ENCODE measurements around the gene DHX38.

DHX38 gene

DNA sequence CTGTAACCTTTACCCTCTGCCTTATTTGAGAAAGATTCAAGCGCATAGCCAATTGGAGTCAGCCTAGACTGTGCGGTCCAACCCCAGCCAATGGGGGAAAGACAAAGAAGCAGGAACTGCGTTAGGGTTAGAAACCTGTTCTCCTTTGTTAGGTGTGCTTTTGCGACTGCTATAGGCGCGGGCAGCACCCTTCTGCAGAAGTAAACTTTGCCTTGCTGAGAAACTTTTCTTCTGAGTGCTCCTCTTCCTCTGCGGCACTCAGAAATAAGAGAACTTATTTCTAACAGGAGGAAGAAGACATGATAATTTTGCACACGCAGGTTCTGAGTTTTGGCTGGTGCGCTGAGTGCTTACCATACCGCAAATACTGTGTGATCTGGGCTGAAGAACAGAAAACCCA is 9.2 kb upstream of the DHX38 start:
- DNase-seq (ENCODE audit: low read depth), result no peak

GRCh38 chr16:72085002-72085401 is 8.6 kb upstream of the DHX38 start:
- DNase-seq (ENCODE audit: low read depth), result no peak

- no peak for DNase-seq (ENCODE audit: low read depth)
Observed at GRCh38 chr16:72091217-72091616, 2.4 kb upstream of the DHX38 start.

DNA sequence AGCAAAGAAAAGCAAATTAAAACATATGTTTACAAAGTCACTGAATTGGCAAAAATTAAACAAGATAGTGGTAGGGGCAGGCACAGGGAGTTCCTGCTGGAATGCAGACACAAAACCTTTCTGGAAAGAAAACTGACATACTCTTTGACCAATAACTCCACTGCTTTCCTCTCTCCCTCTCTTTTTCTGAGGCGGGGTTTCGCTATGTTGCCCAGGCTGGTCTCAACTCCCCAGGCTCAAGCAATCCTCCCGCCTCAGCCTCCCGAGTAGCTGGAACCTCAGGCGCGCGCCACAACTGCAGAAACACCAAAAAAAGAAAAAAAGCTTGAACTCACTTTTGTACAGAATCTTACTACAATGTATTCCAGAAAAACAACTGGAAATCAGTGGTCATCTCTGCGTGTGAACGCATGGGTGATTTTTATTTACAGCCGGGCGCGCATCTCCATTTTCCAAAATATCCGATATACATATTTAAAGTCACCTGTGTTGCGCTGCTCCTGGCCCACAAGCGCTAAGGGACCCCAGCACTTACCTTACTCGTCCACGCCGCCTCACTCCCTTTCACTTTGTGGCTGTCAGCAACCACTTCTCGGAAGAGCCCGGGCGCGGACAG is 707 bp upstream of the DHX38 start:
- no peak for DNase-seq (ENCODE audit: low read depth)

GRCh38 chr16:72094266-72094610 is 591 bp downstream of the DHX38 start:
- DNase-seq (ENCODE audit: low read depth), result peak; percentile 46

DNA sequence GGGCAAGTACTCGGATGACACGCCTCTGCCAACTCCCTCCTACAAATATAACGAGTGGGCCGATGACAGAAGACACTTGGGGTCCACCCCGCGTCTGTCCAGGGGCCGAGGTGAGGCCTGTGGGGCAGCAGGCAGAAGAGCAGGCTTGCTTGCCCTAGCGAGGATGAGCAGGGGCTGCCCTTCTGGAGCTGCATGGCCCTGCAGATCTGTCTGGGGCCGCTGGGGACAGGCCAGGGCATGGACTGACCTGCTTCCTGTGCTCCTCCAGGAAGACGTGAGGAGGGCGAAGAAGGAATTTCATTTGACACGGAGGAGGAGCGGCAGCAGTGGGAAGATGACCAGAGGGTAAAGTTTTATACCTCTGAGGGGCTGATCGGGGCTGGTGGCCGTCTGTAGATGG is 5.3 kb downstream of the DHX38 start:
- DNase-seq (ENCODE audit: low read depth), result no peak

- DNase-seq (ENCODE audit: low read depth), result peak; percentile 14
Observed at GRCh38 chr16:72099377-72099818, 5.8 kb downstream of the DHX38 start.

- no peak for DNase-seq (ENCODE audit: low read depth)
Observed at GRCh38 chr16:72101195-72101594, 7.5 kb downstream of the DHX38 start.

DNA sequence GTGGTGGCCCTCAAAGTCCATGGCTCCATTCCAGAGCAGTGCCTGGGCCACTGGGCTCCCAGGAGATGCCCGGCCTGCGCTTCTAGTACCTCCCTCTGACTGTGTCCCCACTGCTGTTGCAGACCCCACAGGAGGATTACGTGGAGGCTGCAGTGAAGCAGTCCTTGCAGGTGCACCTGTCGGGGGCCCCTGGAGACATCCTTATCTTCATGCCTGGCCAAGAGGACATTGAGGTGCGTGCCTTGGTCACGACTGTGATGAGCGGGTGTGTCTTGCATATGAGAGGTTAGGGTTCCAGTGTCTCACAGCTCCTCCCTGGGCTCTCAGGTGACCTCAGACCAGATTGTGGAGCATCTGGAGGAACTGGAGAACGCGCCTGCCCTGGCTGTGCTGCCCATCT is 11.3 kb downstream of the DHX38 start:
- no peak for DNase-seq (ENCODE audit: low read depth)

GRCh38 chr16:72105978-72106377 is 12.3 kb downstream of the DHX38 start:
- DNase-seq (ENCODE audit: low read depth), result no peak

GRCh38 chr16:72107371-72107770 is 13.7 kb downstream of the DHX38 start:
- DNase-seq (ENCODE audit: low read depth), result no peak

DNA sequence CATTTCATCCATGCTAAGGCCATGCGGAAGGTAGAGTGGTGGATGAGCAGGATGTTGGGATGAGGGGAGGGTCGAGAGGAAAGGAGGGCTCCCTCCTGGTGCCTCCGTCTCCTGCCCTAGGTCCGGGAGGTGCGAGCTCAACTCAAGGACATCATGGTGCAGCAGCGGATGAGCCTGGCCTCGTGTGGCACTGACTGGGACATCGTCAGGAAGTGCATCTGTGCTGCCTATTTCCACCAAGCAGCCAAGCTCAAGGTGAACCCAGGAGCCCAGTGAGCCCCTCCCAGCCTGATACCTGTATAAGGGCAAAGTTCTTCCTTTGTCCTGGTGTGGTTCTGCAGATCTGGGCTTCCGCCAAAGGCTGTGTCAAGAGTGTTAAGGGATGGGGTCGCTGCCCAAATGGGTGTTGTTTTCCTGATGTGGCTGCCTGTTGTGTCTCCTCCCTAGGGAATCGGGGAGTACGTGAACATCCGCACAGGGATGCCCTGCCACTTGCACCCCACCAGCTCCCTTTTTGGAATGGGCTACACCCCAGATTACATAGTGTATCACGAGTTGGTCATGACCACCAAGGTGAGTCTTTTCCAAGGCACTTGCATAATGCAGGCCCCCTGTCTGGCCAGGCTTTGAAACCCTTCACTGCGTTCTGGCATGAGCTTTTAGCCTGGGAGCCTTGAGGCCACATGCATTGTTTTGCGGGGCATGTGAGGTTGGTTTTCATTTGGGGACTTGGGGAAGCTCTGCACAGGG is 14.9 kb downstream of the DHX38 start:
- no peak for DNase-seq (ENCODE audit: low read depth)

DNA sequence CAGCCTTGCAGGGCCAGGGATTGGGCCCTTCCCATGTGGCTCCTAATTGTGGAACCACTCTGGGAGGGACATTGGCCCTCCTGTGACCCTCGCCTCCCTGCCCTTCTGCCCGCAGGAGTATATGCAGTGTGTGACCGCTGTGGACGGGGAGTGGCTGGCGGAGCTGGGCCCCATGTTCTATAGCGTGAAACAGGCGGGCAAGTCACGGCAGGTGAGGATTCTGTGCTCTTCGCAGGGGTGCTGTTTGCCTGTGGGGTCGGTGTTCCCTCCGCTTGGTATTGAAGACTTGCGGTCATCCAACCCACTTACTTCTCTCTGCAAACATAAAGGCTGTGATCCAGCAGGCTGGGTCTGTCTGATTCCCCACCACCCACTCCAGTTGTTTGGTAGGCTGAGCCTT is 15.7 kb downstream of the DHX38 start:
- DNase-seq (ENCODE audit: low read depth), result no peak

DNA sequence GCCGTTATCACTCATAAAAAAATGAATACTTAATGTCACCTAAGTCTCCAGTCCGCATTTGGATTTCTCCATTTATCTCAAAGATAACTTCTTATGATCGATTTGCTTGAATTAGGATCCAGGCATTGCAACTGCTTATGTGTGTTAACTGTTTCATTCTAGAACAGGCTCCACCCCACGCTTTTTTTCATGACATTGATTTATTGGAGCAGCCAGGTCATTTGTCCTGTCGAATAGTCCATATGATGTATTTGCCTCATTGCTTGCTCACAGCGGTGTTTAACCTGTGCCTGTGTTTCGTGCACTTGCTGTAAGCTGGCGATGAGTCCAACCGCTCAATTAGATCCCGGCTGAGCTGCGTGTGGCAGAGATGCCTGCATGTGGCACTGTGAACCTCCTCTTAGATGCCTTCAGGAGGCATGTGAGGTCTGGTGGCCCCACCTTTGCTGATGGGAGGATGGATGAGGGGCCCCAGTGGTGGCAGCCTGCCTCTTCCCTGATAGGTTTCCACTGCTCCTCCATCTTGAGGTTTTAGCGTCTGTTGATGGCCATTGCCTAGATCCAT is 16.4 kb downstream of the DHX38 start:
- no peak for DNase-seq (ENCODE audit: low read depth)

- DNase-seq (ENCODE audit: low read depth), result no peak
Observed at GRCh38 chr16:72110662-72111615, 17.3 kb downstream of the DHX38 start.

GRCh38 chr16:72111657-72112451 is 18.2 kb downstream of the DHX38 start:
- DNase-seq (ENCODE audit: low read depth), result no peak

- DNase-seq (ENCODE audit: low read depth), result no peak
Observed at GRCh38 chr16:72112452-72112792, 18.8 kb downstream of the DHX38 start.

GRCh38 chr16:72112906-72113615 is 19.4 kb downstream of the DHX38 start:
- no peak for DNase-seq (ENCODE audit: low read depth)

- DNase-seq (ENCODE audit: low read depth), result no peak
Observed at GRCh38 chr16:72113616-72113945, 19.9 kb downstream of the DHX38 start.

DNA sequence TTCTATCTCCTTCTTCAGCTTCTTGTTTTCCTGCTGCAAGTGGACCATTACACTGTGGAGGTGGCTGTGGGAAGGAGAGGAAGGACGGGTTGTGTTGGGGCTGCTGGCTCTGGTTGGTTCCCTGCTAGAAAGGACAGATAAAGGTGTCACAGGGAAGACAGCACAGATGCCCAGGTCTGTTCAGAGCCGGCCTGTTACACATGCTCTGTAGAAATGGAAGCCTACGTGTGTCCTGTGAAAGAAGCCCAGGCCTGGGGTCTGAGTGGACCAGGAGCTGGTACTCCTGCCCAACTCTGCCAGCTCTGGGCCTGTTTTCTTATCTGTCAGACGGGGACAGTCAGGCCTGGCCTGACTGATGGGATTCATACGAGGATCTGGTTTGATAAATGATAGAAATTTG is 26.4 kb downstream of the DHX38 start:
- DNase-seq (ENCODE audit: low read depth), result no peak

- DNase-seq (ENCODE audit: low read depth), result no peak
Observed at GRCh38 chr16:72122308-72122707, 28.7 kb downstream of the DHX38 start.
